GM13976 (cell line): Measurements from ENCODE around the gene VAMP7.

Experiments
- DNase-seq: peaks from one replicate; pipeline ENCODE4 v3.0.0; 2012; ENCODE audit warnings: low spot score
- CTCF ChIP-seq: IDR thresholded peaks from 2 replicates; pipeline ENCODE4 v1.5.1; 2012; ENCODE audit warnings: borderline replicate concordance, mild to moderate bottlenecking; ENCODE audit not compliant: insufficient read depth; ENCODE audit errors: extremely low read depth, missing control alignments, control extremely low read depth
- in situ Hi-C: fragments of 300-500 bp; cut with MboI; formaldehyde crosslinking; loops from one replicate; pipeline ENCODE4 v1.12.0; 2022; ENCODE audit warnings: low sequenced_read_pairs, mixed read lengths, inconsistent platforms; ENCODE audit not compliant: unreplicated experiment

VAMP7 gene

GRCh38 chrX:155880586-155881157 lies 473 bp upstream of the VAMP7 start:
- in situ Hi-C loops, result no loop called here
- DNase-seq, result no peak
- no peak for TF ChIP-seq CTCF

- no peak for DNase-seq
- in situ Hi-C loops, result no loop called here
Observed at GRCh38 chrX:155886409-155886808, 5.3 kb downstream of the VAMP7 start.

GRCh38 chrX:155888139-155888538 lies 7.0 kb downstream of the VAMP7 start:
- no peak for DNase-seq
- no peak for TF ChIP-seq CTCF
- in situ Hi-C loops, result no loop called here

More at GRCh38 chrX:155886409-155886808, 5.3 kb downstream of the VAMP7 start:
- no peak for TF ChIP-seq CTCF

GRCh38 chrX:155889328-155889727 lies 8.2 kb downstream of the VAMP7 start:
- DNase-seq, result no peak
- no peak for TF ChIP-seq CTCF
- in situ Hi-C loops, result no loop called here

- in situ Hi-C loops, result no loop called here
- no peak for DNase-seq
- no peak for TF ChIP-seq CTCF
Observed at GRCh38 chrX:155891446-155892210, 10.5 kb downstream of the VAMP7 start.

- no peak for DNase-seq
- in situ Hi-C loops, result no loop called here
- no peak for TF ChIP-seq CTCF
Observed at GRCh38 chrX:155893521-155893920, 12.4 kb downstream of the VAMP7 start.
